ENCODE data around the gene TFF1.

TFF1 gene

GRCh38 chr21:42406201-42406621, 39.9 kb upstream of the TFF1 start:
- DNase-seq (ENCODE audit: low read depth), result no peak
- TF ChIP-seq, protein P1, sequence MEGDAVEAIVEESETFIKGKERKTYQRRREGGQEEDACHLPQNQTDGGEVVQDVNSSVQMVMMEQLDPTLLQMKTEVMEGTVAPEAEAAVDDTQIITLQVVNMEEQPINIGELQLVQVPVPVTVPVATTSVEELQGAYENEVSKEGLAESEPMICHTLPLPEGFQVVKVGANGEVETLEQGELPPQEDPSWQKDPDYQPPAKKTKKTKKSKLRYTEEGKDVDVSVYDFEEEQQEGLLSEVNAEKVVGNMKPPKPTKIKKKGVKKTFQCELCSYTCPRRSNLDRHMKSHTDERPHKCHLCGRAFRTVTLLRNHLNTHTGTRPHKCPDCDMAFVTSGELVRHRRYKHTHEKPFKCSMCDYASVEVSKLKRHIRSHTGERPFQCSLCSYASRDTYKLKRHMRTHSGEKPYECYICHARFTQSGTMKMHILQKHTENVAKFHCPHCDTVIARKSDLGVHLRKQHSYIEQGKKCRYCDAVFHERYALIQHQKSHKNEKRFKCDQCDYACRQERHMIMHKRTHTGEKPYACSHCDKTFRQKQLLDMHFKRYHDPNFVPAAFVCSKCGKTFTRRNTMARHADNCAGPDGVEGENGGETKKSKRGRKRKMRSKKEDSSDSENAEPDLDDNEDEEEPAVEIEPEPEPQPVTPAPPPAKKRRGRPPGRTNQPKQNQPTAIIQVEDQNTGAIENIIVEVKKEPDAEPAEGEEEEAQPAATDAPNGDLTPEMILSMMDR (IDR thresholded peaks at IDR 0.05; ENCODE audit: low read depth, low read length, missing control alignments), result no peak
- no peak overlapping the region for H3K4me3 ChIP-seq (ENCODE audit: low read depth, low read length)

DNA sequence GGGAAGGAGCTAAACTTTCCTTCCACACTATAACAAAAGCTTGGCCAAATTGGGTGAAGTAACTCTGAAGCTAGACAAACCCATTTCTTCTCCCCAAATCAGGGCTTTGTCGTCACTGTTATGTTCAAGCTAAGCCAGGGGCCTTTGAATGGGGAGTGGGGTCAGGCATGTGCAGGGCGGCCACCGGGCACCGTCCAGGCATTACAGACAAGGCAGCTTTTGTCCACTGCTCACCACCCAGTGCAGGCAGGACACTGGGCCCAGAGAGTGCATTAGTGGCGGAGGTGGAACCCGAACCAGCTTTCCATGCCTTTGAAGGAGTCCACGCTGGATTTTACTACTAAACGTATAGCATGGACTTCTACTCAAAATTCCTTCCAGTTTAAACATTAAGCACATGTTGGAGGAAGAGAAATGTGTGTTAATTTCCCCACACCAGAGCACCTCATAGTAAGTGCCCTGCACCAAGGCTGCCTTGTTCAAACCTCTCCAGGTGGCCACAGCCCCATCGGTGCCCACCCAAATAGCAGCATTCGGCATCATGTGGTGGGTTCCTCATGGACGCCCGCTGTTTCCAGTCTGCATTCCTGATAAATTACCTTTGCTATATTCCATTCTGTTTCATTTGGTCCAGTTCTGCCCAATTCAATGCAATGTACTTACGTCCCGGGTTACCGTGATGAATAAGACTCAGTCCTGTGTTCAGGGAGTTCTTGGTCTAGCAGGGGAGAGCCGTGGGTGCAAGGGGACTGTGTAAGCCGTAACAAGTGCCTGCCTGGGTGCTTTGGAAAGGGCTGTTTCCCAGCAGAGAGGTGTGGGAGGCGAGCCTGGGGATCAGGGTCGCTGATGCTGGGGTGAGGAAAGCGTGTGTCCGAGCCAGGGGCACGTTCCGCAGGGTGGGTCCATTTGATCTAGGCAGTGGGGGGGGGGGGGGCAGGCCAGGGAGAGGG, 39.0 kb upstream of the TFF1 start:
- H3K4me3 ChIP-seq (ENCODE audit: low read depth, low read length), result no peak overlapping the region
- TF ChIP-seq, protein P1 (IDR thresholded peaks at IDR 0.05; ENCODE audit: low read depth, low read length, missing control alignments), result no peak
- DNase-seq (ENCODE audit: low read depth), result no peak

GRCh38 chr21:42404539-42404938, 38.2 kb upstream of the TFF1 start:
- TF ChIP-seq, protein P1 (IDR thresholded peaks at IDR 0.05; ENCODE audit: low read depth, low read length, missing control alignments), result no peak
- H3K4me3 ChIP-seq (ENCODE audit: low read depth, low read length), result no peak overlapping the region
- DNase-seq (ENCODE audit: low read depth), result no peak

DNA sequence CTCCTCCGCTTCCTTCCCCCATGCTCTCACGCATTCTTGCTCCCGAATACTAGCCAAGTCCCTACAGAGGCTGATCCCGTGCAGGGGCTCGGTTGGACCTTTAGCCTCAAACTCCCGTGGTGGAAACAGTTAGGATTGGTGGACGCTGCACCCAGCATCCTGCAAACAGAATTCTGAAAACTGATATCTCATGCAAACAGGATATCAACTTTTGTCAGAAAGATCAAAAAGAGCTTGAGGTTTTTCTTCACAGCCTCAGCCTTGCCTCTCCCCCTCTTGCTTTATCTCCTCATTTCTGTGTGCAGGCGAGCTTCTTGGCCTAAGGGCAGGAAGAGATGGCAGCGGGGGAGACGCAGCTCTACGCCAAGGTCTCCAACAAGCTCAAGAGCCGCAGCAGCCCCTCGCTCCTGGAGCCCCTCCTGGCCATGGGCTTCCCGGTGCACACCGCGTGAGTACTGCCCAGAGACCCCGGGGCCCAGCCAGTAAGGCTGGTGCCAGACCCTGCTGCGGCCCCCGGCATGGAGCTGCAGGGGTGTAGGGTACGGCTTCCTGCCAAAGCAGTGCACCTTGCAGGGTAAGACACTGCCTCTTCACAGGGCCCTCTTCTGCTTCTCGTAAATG, 37.4 kb upstream of the TFF1 start, which contains the start of gene UBASH3A:
UBASH3A (plus strand) TSS at position 292 of the 621 bp plus-strand sequence; CDS start at position 336, 44 bp downstream.
- TF ChIP-seq, protein P1 (IDR thresholded peaks at IDR 0.05; ENCODE audit: low read depth, low read length, missing control alignments), result no peak
- H3K4me3 ChIP-seq (ENCODE audit: low read depth, low read length), result no peak within 1 kb of the TSS
- no peak for DNase-seq (ENCODE audit: low read depth)

- no peak for DNase-seq (ENCODE audit: low read depth)
- TF ChIP-seq, protein P1 (IDR thresholded peaks at IDR 0.05; ENCODE audit: low read depth, low read length, missing control alignments), result no peak
- H3K4me3 ChIP-seq (ENCODE audit: low read depth, low read length), result no peak overlapping the region
Observed at GRCh38 chr21:42401820-42402251, 35.5 kb upstream of the TFF1 start.

DNA sequence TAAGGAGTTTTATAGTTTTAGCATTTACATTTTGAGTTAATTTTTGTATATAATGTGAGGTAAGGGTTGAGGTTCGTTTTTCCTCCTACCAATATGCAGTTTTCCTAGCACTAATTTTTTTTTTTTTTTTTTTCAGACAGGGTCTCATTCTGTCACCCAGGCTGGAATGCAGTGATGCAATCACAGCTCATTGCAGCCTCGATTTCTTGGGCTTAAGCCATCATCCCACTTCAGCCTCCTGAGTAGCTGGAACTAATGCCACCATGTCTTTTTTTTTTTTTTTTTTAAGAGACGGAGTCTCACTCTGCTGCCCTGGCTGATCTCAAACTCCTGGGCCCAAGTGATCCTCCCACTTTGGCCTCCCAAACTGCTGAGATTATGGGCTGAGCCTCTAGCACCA, 34.8 kb upstream of the TFF1 start:
- DNase-seq (ENCODE audit: low read depth), result no peak
- no peak overlapping the region for H3K4me3 ChIP-seq (ENCODE audit: low read depth, low read length)
- TF ChIP-seq, protein P1 (IDR thresholded peaks at IDR 0.05; ENCODE audit: low read depth, low read length, missing control alignments), result no peak

Measured in GM12864 (cell line).